Ureter (tissue), 1 donor: Measurements from ENCODE around the gene ELF3. TPM values are rescaled to one million over a fixed set of nuclear protein-coding genes. Genes with fewer than 3 reads are reported as not detected.

Experiments
- DNase-seq: peaks from one replicate; pipeline ENCODE4 v3.0.0-alpha.2; 2020; ENCODE audit warnings: low spot score
- total RNA-seq: library from RNA; stranded (reverse); gene quantifications from one replicate; pipeline ENCODE4 v1.2.4, GENCODE V29; 2023
- donor health status: DM: yes; HTN: yes; CAD: no.

Gene ELF3
- total RNA-seq, 1 donor from 2014 or later, result 1,345 TPM

- DNase-seq, result peak; percentile 90
Observed at GRCh38 chr1:202007805-202008489, 2.4 kb upstream of the ELF3 start.

GRCh38 chr1:202009326-202010179 is 834 bp upstream of the ELF3 start:
- DNase-seq, result peak; percentile 87

GRCh38 chr1:202011994-202012393 is 1.6 kb downstream of the ELF3 start:
- no peak for DNase-seq

GRCh38 chr1:202012544-202013478 is 2.4 kb downstream of the ELF3 start:
- peak; percentile 59 for DNase-seq

- DNase-seq, result no peak
Observed at GRCh38 chr1:202013603-202014002, 3.2 kb downstream of the ELF3 start.

GRCh38 chr1:202014060-202014459 is 3.7 kb downstream of the ELF3 start:
- DNase-seq, result no peak

GRCh38 chr1:202014915-202015661 is 4.7 kb downstream of the ELF3 start:
- peak; percentile 55 for DNase-seq

- DNase-seq, result no peak
Observed at GRCh38 chr1:202015662-202015937, 5.2 kb downstream of the ELF3 start.

GRCh38 chr1:202016022-202016810 is 5.8 kb downstream of the ELF3 start:
- DNase-seq, result no peak

- DNase-seq, result peak; percentile 70
Observed at GRCh38 chr1:202016811-202017748, 6.7 kb downstream of the ELF3 start.

- peak; percentile 86 for DNase-seq
Observed at GRCh38 chr1:202017749-202018467, 7.5 kb downstream of the ELF3 start.

- peak; percentile 88 for DNase-seq
Observed at GRCh38 chr1:202018468-202019234, 8.3 kb downstream of the ELF3 start.

GRCh38 chr1:202019235-202019558 is 8.8 kb downstream of the ELF3 start:
- DNase-seq, result peak; percentile 61

GRCh38 chr1:202023001-202023433 is 12.6 kb downstream of the ELF3 start:
- peak; percentile 91 for DNase-seq

GRCh38 chr1:202029171-202029665 is 18.8 kb downstream of the ELF3 start:
- no peak for DNase-seq

- DNase-seq, result no peak
Observed at GRCh38 chr1:202029727-202030126, 19.3 kb downstream of the ELF3 start.

- DNase-seq, result no peak
Observed at GRCh38 chr1:202031796-202032195, 21.4 kb downstream of the ELF3 start.

GRCh38 chr1:202034149-202034682 is 23.8 kb downstream of the ELF3 start:
- no peak for DNase-seq
